NCI-H1092 treated with DMSO at 0.1 percent for 48 hours (cell line): Measurements from ENCODE around the gene BOD1.

Experiments
- DNase-seq: peaks from one replicate; lab custom pipeline; 2025; lab: John Stamatoyannopoulos, UW

Gene BOD1

GRCh38 chr5:173577166-173577565 is 39.3 kb downstream of the BOD1 start:
- no peak for DNase-seq

DNA sequence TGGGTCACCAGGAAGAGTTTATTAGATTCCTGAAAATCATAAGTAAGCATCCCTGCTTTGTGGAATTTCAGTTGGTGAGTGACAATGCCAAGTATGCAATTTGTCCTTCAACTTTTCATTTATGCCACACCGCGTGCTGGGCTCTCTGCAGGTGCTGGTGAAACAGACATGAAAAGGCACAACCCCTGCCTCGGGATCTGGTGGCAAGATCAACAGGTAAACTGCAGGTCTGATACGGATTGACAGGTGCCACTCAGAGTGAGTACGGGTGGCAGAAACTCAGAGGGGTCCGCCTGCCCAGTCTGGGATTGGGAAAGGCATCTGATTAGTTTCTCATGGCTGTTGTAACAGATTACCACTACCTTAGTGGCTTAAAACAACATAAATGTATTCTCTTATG is 40.5 kb downstream of the BOD1 start:
- DNase-seq: no peak

- no peak for DNase-seq
Measured at GRCh38 chr5:173574983-173575382, 41.5 kb downstream of the BOD1 start.

DNA sequence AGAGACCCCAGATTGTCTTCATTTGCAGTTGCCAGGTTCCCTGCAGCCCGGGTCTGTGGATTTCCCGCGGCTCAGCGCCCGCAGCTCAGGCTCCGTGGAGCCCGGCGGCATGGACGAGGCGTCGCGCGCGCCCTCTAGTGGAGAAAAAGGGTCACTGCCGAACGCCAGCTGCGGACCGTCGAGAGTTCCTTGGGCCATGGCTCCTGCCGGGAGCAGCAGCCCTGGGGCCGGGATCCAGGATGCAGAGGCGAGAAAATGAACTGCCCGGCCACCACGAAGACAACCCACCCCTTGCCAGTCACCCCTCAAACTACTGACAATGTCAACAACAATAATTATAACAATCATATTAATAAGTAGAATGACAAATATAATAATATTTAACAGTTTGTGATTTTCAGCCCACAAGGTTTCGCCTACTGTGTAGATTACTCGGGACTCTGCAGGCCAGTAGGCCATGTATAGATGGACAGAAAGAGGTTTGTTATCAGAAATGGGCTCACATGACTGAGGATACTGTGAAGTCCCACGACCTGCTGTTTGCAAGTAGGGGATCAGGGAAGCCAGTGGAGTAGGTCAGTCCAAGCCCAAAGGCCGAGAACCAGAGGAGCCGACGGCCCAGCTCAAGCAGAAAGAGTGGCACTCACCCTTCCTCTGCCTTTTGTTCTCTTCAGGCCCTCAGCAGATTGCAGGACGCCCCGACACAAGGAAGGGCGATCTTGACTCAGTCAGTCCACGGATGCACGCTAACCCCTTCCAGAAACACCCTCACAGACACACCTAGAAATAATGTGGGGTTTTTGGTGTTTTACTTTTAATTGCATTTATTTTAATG is 43.1 kb downstream of the BOD1 start:
- DNase-seq: peak; percentile 19

GRCh38 chr5:173572431-173573125 is 43.9 kb downstream of the BOD1 start:
- DNase-seq: no peak

GRCh38 chr5:173570321-173571090 is 45.9 kb downstream of the BOD1 start:
- DNase-seq: no peak

GRCh38 chr5:173568703-173569102 is 47.7 kb downstream of the BOD1 start:
- no peak for DNase-seq

DNA sequence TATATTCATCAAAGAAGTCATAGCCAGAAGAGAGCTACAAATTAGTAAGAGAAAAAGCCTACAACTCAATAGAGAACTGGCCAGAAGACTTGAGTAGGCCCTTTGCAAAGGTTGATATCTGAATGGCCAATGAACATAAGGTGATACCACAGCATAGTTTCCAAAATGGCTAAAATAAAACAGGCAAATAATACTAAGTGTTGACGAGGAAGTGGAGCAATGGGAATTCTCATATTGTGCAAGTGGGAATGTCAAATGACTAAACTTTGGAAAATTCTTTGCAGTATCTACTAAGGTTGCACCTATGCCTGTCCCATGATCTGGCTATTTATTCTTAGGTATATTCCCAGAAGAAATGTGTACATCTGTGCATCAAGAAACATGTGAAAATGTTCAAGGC is 48.3 kb downstream of the BOD1 start:
- DNase-seq: no peak

- no peak for DNase-seq
Measured at GRCh38 chr5:173567548-173567947, 48.9 kb downstream of the BOD1 start.

- no peak for DNase-seq
Measured at GRCh38 chr5:173565491-173566072, 50.9 kb downstream of the BOD1 start.

GRCh38 chr5:173564106-173564505 is 52.3 kb downstream of the BOD1 start:
- DNase-seq: no peak

DNA sequence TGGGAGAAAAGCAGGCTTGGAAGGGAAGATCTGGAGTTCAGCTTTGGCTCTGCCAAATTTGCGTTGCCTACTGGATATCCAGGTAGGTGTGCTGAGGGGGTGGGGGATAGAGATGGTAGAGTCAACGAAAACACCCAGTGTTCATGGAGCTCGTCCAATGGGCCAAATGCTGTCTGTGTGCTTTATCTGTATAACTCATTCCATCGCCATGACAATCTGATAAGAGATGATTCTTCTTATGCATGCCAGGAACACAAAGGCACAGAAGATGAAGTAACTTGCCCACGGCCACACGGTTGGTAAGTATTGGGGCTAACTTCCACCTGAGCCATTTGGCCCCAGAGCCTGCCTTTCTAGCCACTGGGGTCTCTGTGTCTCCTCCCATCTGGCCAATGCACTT is 53.2 kb downstream of the BOD1 start:
- DNase-seq: no peak

DNA sequence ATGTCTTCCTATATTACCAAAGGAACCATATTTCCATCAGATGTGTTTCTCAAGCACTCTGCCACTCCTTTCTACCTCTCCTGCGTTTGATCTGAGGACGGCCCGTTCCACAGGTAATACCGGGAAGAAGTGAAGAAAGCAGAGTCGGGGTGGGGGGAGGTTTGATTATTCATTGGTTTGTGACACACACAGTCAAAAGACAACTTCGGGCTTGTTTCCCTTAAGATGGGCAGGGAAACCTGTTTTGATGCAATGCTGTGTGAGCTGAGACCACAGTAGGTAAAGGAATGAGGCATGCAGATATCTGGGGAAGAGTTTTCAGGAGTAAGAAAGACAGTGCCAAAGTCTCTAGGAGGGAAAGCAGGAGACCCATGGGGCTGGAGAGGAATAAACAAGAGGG is 54.0 kb downstream of the BOD1 start:
- DNase-seq: no peak
